ENCODE results near the gene GRM8.

GRCh38 chr7:127256041-127256725 is 3.4 kb upstream of the GRM8 start:
- TF ChIP-seq CTCF (conservative IDR thresholded peaks at IDR 0.05; ENCODE audit: low read depth, low read length) = no peak
- TF ChIP-seq EZH2 (IDR thresholded peaks at IDR 0.05; ENCODE audit: borderline replicate concordance, low read depth, low read length, poor library complexity, severe bottlenecking) = no peak
